Psoas muscle (tissue), 8 donors: ENCODE measurements around the gene MAPK10. TPM values are rescaled to one million over a fixed set of nuclear protein-coding genes. Genes with fewer than 3 reads are reported as not detected.
"Not testable (repeated sequence)": the region's sequence is repeated elsewhere in the genome, so short reads cannot be mapped to it uniquely, and the experiment has no call there.

Experiments
- ATAC-seq, 4 donors: fragments of 200-7000 bp; cut with Tn5 transposase; one replicate each; pipeline ENCODE4 v1.9.1; 2020; ENCODE audit warnings: moderate library complexity in 3 of 4, mild to moderate bottlenecking in 2 of 4
- DNase-seq, 2 donors: peaks; one replicate each; pipeline ENCODE4 v3.0.0-alpha.2; 2020
- H3K27ac ChIP-seq: fragments of 200-600 bp; one replicate; pipeline ENCODE4 v1.8.0; 2022
- H3K27me3 ChIP-seq, 3 donors: fragments of 200-600 bp in 1 of 3; one replicate each; pipeline versions ENCODE4 v1.6.1 to v1.8.0; 2013 to 2022; ENCODE audit warnings: low read length in 2 of 3, mild to moderate bottlenecking in 2 of 3, moderate library complexity in 1 of 3; ENCODE audit not compliant: insufficient read depth in 3 of 3
- H3K36me3 ChIP-seq, 2 donors: fragments of 200-600 bp in 1 of 2; one replicate each; pipeline versions ENCODE4 v1.6.1 to v1.8.0; 2013 to 2022; ENCODE audit warnings: low read depth in 1 of 2, mild to moderate bottlenecking in 1 of 2, moderate library complexity in 1 of 2; ENCODE audit not compliant: insufficient read depth in 1 of 2
- H3K4me1 ChIP-seq: fragments of 200-600 bp; one replicate; pipeline ENCODE4 v1.8.0; 2022
- H3K4me3 ChIP-seq: fragments of 200-600 bp; one replicate; pipeline ENCODE4 v1.8.0; 2022; ENCODE audit warnings: mild to moderate bottlenecking
- H3K9me3 ChIP-seq: fragments of 200-600 bp; one replicate; pipeline ENCODE4 v1.8.0; 2022
- WGBS, 3 donors: extraction: QIAGEN DNeasy Blood & Tissue Kit; methylation state at CpG; one replicate each; pipeline versions ENCODE4 v1.1.6 to v1.1.7; 2013; 5-methylcytosine and 5-hydroxymethylcytosine counted together
- intact Hi-C, 2 donors: fragments of 100-400 bp; cut with DNase I; formaldehyde crosslinking; loops; one replicate each; pipeline versions ENCODE4 v1.11.0 to v1.14.2; 2022
- polyA plus RNA-seq, 3 donors: library from polyadenylated mRNA; stranded (reverse); fragments of 200-250 nt; gene quantifications; one replicate each; pipeline ENCODE4 v1.2.3, GENCODE V29; 2013
- total RNA-seq, 4 donors: library from RNA; stranded (reverse); fragmentation: NEBNext Ultra II Directional in 2 of 4; extraction: Animal tissue kit (Norgen Biotek cat#: 25700) in 2 of 4; gene quantifications; one replicate each; pipeline versions ENCODE4 v1.2.1 to v1.2.4, GENCODE V29; 2021 to 2023
- TF ChIP-seq, protein P1 (sequence below): fragments of 200-600 bp; IDR thresholded peaks from one replicate; pipeline ENCODE4 v1.8.0; 2022; ENCODE audit warnings: antibody characterized with exemption
- donor health status: healthy with polysubstance abuse.
- donor health status: DM: no; HTN: no; CAD: no; lungs with moderate emphysema.
- donor health status: Bipolar disorder and iron deficiency.
- donor health status: healthy.
- donor health status: DM: yes; HTN: yes; CAD: no.
- donor health status: DM: no; HTN: no; CAD: no.
- donor health status: DM: no; HTN: no; CAD: no.
- donor health status: DM: yes; HTN: yes; CAD: no.

Gene MAPK10
- total and polyA plus RNA-seq, 7 donors = 0.22 to 7.6 (median 1.3) TPM

DNA sequence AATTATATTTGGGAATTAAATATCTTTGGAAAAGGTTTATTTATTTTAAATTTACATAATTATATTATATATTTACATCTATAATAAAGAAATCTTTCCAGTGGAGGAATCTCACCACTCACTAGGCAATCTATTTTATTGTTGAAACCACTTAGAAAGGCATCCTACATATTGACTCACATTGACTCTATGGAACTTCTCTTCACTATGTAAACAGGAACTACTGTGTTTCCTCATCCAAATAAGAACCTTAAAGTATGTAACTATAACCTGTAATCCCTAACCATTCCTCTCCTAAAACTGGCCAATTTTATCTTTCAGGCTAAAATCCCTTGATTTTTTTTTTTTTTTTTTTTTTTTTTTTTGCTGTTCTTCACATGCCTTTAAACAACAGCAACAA lies 268.7 kb downstream of the MAPK10 start:
- Histone ChIP-seq H3K4me1 (no peaks in the 10 kb centered on the region), H3K27me3 (no peaks in the 10 kb centered on the region), H3K4me3 (no peak overlapping the region), H3K36me3 (no peaks in the 10 kb centered on the region), H3K27ac (no peak overlapping the region), H3K9me3 (no peaks in the 10 kb centered on the region)
- ATAC-seq (no peak), DNase-seq (no peak)
- TF ChIP-seq, protein P1, sequence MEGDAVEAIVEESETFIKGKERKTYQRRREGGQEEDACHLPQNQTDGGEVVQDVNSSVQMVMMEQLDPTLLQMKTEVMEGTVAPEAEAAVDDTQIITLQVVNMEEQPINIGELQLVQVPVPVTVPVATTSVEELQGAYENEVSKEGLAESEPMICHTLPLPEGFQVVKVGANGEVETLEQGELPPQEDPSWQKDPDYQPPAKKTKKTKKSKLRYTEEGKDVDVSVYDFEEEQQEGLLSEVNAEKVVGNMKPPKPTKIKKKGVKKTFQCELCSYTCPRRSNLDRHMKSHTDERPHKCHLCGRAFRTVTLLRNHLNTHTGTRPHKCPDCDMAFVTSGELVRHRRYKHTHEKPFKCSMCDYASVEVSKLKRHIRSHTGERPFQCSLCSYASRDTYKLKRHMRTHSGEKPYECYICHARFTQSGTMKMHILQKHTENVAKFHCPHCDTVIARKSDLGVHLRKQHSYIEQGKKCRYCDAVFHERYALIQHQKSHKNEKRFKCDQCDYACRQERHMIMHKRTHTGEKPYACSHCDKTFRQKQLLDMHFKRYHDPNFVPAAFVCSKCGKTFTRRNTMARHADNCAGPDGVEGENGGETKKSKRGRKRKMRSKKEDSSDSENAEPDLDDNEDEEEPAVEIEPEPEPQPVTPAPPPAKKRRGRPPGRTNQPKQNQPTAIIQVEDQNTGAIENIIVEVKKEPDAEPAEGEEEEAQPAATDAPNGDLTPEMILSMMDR = no peak
- intact Hi-C loops = no loop called here

DNA sequence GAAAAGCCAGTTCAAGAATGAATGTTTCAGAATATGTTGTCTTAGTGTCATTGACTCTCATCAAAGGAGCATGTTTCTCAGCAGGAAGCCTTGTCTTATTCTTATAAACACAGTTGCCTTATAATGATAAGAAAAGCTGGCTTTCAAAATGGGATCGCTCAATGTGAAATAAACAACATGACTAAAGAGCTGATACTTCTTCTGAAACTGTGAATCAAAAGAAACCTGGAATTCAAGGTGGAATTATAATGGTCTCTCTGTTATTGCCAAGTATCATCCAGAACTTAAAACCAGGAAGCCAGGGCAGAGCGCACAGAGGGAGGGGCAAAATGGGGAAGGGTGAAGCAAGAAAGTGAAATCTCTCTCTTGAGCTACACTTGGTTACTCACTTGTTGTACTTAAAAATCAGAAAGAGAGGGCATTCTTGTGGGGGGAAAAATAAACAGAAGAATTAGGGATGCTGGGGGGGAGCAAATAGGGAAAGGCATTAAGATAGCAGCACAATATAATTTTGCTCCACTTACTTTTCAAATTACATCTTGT lies 270.0 kb downstream of the MAPK10 start:
- Histone ChIP-seq H3K36me3 (no peaks in the 10 kb centered on the region), H3K4me3 (no peak overlapping the region), H3K27ac (no peak overlapping the region), H3K27me3 (no peaks in the 10 kb centered on the region), H3K9me3 (no peaks in the 10 kb centered on the region), H3K4me1 (no peaks in the 10 kb centered on the region)
- intact Hi-C loops = no loop called here
- 85 to 95% (median 89%) methylated on average over 2 of the region's 2 CpGs for WGBS, 3 donors
- DNase-seq (no peak), ATAC-seq (no peak)
- TF ChIP-seq, protein P1 = no peak

DNA sequence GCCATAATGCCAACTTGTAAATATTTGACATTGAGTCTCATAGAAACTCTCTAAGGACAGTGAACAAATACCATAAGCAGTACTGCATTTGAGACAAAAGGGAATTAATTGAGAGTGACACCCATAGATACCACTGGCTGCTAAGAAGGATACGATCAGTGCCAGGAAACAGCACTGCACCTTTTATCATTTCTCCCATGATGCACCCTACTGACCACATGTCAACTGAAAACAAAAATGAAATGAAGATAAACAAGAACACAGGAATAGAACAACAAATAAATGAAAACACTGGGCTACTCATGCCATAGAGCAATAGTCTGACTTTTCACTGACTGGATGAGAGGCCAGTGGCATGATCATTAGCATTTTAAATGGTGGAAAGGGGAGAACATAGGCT lies 270.8 kb downstream of the MAPK10 start:
- Histone ChIP-seq H3K27ac (no peak overlapping the region), H3K4me1 (no peaks in the 10 kb centered on the region), H3K9me3 (no peaks in the 10 kb centered on the region), H3K36me3 (no peaks in the 10 kb centered on the region), H3K4me3 (no peak overlapping the region), H3K27me3 (no peaks in the 10 kb centered on the region)
- intact Hi-C loops = no loop called here
- ATAC-seq (no peak), DNase-seq (no peak)
- TF ChIP-seq, protein P1 = no peak
- whole genome bisulfite sequencing, 3 donors = 69 to 90% (median 83%) methylated on average over 1 of the region's 1 CpG

DNA sequence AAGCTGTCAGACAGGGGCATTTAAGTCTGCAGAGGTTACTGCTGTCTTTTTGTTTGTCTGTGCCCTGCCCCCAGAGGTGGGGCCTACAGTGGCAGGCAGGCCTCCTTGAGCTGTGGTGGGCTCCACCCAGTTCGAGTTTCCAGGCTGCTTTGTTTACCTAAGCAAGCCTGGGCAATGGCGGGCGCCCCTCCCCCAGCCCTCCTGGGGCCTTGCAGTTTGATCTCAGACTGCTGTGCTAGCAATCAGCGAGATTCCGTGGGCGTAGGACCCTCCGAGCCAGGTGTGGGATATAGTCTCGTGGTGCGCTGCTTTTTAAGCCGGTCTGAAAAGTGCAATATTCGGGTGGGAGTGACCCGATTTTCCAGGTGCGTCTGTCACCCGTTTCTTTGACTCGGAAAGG lies 284.1 kb downstream of the MAPK10 start:
- H3K36me3 ChIP-seq, H3K4me1 ChIP-seq, intact Hi-C loops, H3K27ac ChIP-seq, DNase-seq, H3K9me3 ChIP-seq, H3K27me3 ChIP-seq, H3K4me3 ChIP-seq, ATAC-seq: not testable (repeated sequence)
- WGBS, 3 donors = 87 to 89% (median 88%) methylated on average over 14 to 15 of the region's 15 CpGs

DNA sequence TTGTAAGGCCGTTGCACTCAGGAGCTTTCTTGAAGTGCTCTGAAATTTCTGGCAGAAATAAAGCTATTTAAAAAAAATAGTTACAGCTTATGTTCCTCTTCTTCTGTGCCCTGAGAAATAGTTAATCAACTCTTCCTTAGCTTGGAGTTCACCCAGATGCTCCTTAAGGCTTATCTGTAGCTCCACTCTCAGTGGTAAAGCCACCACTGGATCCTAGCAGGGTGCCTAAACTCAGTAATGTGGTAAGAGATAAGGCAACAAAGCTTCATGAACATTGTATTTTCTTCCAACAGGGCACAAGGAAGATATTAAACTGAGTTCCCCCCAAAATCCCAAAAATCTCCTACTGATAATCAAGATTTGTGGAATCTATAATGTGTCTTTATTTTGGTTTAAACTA lies 299.5 kb downstream of the MAPK10 start:
- no peaks in the 10 kb centered on the region for H3K27me3 ChIP-seq
- H3K4me3 ChIP-seq = no peak overlapping the region
- H3K27ac ChIP-seq = no peak overlapping the region
- intact Hi-C loops = no loop called here
- TF ChIP-seq, protein P1 = no peak
- WGBS, 3 donors = 95 to 100% (median 96%) methylated on average over 1 of the region's 1 CpG
- ATAC-seq = no peak
- no peak for DNase-seq
- H3K36me3 ChIP-seq = no peaks in the 10 kb centered on the region
- no peaks in the 10 kb centered on the region for H3K4me1 ChIP-seq
- H3K9me3 ChIP-seq = no peaks in the 10 kb centered on the region
